Sigmoid colon (tissue), 7 donors: ENCODE results near the gene LRRC55. TPM values are rescaled to one million over a fixed set of nuclear protein-coding genes. Genes with fewer than 3 reads are reported as not detected.

Experiments
- DNase-seq: peaks from one replicate; pipeline ENCODE4 v3.0.0-alpha.2; 2019
- H3K27ac ChIP-seq, 4 donors: fragments of 200-600 bp; sonication (generic); one replicate each; pipeline ENCODE4 v1.5.1; 2016 to 2019; ENCODE audit warnings: mild to moderate bottlenecking in 1 of 4
- H3K27me3 ChIP-seq, 3 donors: fragments of 200-600 bp; sonication (generic); one replicate each; pipeline ENCODE4 v1.5.1; 2019; ENCODE audit warnings: mild to moderate bottlenecking in 1 of 3
- H3K36me3 ChIP-seq, 4 donors: fragments of 200-600 bp; sonication (generic); one replicate each; pipeline ENCODE4 v1.5.1; 2016 to 2019
- H3K4me1 ChIP-seq, 4 donors: fragments of 200-600 bp; sonication (generic); one replicate each; pipeline ENCODE4 v1.5.1; 2017 to 2019
- H3K4me3 ChIP-seq, 4 donors: fragments of 200-600 bp; sonication (generic); one replicate each; pipeline ENCODE4 v1.5.1; 2017 to 2019; ENCODE audit warnings: mild to moderate bottlenecking in 2 of 4, moderate library complexity in 1 of 4
- H3K9me3 ChIP-seq, 4 donors: fragments of 200-600 bp in 3 of 4; sonication (generic) in 3 of 4; one replicate each; pipeline versions ENCODE4 v1.5.1 to v1.6.1; 2013 to 2019
- EP300 ChIP-seq, 4 donors: sonication (generic); formaldehyde crosslinking; IDR thresholded peaks; one replicate each; pipeline ENCODE4 v1.6.1; 2017; ENCODE audit warnings: antibody characterized with exemption in 4 of 4
- POLR2A ChIP-seq, 2 donors: fragments of 450-650 bp; IDR thresholded peaks; one replicate each; pipeline ENCODE4 v1.6.1; 2016; ENCODE audit warnings: antibody characterized with exemption in 2 of 2, mild to moderate bottlenecking in 2 of 2, moderate library complexity in 2 of 2
- POLR2AphosphoS5 ChIP-seq, 4 donors: sonication (generic); formaldehyde crosslinking; IDR thresholded peaks; one replicate each; pipeline ENCODE4 v1.6.1; 2017; ENCODE audit warnings: antibody characterized with exemption in 4 of 4
- WGBS, 2 donors: extraction: QIAGEN DNeasy Blood & Tissue Kit; methylation state at CpG; one replicate each; pipeline ENCODE4 v1.1.7; 2013; 5-methylcytosine and 5-hydroxymethylcytosine counted together
- intact Hi-C: fragments of 100-400 bp; cut with DNase I; formaldehyde crosslinking; loops from one replicate; pipeline ENCODE4 v1.15.1; 2023
- polyA plus RNA-seq, 3 donors: library from polyadenylated mRNA; stranded (reverse); fragments of 200-250 nt; gene quantifications; one replicate each; pipeline ENCODE4 v1.2.3, GENCODE V29; 2013
- total RNA-seq, 4 donors: library from RNA; depleted of rRNA; stranded (reverse); fragments of >200 nt; gene quantifications; one replicate each; pipeline ENCODE4 v1.1.0, GENCODE V29; 2016
- TF ChIP-seq, protein P1 (sequence below), 4 experiments: fragments of 450-650 bp in 3 of 4; fragments of 200-600 bp in 1 of 4; IDR thresholded peaks; one replicate each; pipeline ENCODE4 v1.5.1; 2016 to 2019; ENCODE audit warnings: antibody characterized with exemption in 4 of 4, mild to moderate bottlenecking in 3 of 4, moderate library complexity in 2 of 4
- donor health status: healthy with polysubstance abuse.
- donor health status: Bipolar disorder and iron deficiency.
- donor health status: healthy.

LRRC55 gene, protein sequence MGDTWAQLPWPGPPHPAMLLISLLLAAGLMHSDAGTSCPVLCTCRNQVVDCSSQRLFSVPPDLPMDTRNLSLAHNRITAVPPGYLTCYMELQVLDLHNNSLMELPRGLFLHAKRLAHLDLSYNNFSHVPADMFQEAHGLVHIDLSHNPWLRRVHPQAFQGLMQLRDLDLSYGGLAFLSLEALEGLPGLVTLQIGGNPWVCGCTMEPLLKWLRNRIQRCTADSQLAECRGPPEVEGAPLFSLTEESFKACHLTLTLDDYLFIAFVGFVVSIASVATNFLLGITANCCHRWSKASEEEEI
- total RNA-seq: 1 to 10 TPM in 1 of 4 donors, under 1 TPM in 3; 0.66 to 1.4 (median 0.89) TPM
- polyA plus RNA-seq: under 1 TPM in 1 of 3 donors, not detected in 2; 0.63 TPM

DNA sequence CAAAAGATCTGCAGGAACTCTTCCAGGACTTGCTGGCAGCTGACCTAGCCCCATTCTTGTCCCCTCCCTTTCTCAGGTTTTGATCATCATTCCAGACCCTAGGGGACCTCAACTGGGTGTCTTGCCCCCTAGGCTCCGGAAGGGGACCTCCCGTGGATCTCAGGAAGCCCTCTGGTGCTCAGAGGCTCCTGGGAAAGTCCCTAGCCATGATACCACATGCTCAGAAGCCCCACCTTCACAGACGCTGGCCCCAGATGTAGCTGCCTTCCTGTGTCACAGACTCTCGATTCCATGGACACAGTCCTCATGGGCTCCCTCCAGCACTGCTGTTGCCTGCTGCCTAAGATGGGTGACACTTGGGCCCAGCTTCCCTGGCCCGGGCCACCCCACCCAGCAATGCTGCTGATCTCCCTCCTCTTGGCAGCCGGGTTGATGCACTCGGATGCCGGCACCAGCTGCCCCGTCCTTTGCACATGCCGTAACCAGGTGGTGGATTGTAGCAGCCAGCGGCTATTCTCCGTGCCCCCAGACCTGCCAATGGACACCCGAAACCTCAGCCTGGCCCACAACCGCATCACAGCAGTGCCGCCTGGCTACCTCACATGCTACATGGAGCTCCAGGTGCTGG is at the start of gene LRRC55:
Gene LRRC55, plus strand, starts transcription at position 276 of the 628 bp plus-strand sequence. Its CDS starts 70 bp downstream, at position 346.
- intact Hi-C loops: no loop called here
- no peak for DNase-seq
- Histone ChIP-seq H3K9me3 (no peaks in the 10 kb centered on the region), H3K27ac (no peak within 1 kb of the TSS), H3K4me1 (peaks cover 0 to 11% (median 4%) of the 10 kb centered on the region in 4 donors), H3K4me3 (no peak within 1 kb of the TSS), H3K36me3 (no peaks in the 10 kb centered on the region), H3K27me3 (peaks cover 0 to 34% (median 16%) of the 10 kb centered on the region in 3 donors)
- TF ChIP-seq POLR2AphosphoS5 (IDR thresholded peaks at IDR 0.05) (no peak), POLR2A (IDR thresholded peaks at IDR 0.05) (no peak), EP300 (IDR thresholded peaks at IDR 0.05) (no peak)
- TF ChIP-seq, protein P1, sequence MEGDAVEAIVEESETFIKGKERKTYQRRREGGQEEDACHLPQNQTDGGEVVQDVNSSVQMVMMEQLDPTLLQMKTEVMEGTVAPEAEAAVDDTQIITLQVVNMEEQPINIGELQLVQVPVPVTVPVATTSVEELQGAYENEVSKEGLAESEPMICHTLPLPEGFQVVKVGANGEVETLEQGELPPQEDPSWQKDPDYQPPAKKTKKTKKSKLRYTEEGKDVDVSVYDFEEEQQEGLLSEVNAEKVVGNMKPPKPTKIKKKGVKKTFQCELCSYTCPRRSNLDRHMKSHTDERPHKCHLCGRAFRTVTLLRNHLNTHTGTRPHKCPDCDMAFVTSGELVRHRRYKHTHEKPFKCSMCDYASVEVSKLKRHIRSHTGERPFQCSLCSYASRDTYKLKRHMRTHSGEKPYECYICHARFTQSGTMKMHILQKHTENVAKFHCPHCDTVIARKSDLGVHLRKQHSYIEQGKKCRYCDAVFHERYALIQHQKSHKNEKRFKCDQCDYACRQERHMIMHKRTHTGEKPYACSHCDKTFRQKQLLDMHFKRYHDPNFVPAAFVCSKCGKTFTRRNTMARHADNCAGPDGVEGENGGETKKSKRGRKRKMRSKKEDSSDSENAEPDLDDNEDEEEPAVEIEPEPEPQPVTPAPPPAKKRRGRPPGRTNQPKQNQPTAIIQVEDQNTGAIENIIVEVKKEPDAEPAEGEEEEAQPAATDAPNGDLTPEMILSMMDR (IDR thresholded peaks at IDR 0.05): no peak
- WGBS, 2 donors: 86 to 88% methylated on average over 15 of the region's 15 CpGs

DNA sequence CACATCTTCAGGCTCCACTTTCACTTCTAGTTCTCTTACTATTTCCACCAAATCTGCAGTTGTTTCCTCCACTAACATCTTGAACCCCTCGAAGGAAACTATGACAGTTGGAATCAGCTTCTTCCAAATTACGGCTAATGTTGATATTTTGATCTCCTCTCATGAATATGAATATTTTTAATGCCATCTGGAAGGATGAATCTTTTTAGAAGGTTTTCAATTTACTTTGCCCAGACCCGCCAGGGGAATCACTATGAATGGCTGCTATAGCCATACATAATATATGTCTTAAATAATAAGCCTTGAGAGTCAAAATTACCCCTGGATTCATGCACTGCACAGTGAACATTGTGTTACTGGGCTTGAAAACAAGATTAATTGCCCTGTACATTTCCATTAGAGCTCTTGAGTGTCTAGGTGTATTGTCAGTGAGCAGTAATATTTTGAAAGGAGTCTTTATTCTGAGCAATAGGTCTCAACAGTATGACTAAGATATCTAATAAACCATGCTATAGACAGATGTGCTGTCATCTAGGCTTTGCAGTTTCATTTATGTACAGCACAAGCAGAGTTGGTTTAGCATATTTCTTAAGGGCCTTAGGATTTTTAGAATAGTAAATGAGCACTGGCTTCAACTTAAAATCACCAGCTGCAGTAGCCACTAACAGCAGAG is 48.3 kb upstream of the LRRC55 start:
- H3K27ac ChIP-seq: no peak overlapping the region
- H3K27me3 ChIP-seq: no peaks in the 10 kb centered on the region
- peaks cover 0 to 2% (median 0%) of the 10 kb centered on the region in 4 donors for H3K9me3 ChIP-seq
- no peak for DNase-seq
- TF ChIP-seq POLR2A (IDR thresholded peaks at IDR 0.05): no peak
- TF ChIP-seq EP300 (IDR thresholded peaks at IDR 0.05): no peak
- TF ChIP-seq, protein P1 (IDR thresholded peaks at IDR 0.05): no peak
- no peak for TF ChIP-seq POLR2AphosphoS5 (IDR thresholded peaks at IDR 0.05)
- H3K36me3 ChIP-seq: no peaks in the 10 kb centered on the region
- 82 to 90% methylated on average over 3 of the region's 3 CpGs for WGBS, 2 donors
- no peak overlapping the region for H3K4me3 ChIP-seq
- no peaks in the 10 kb centered on the region for H3K4me1 ChIP-seq
- intact Hi-C loops: no loop called here

DNA sequence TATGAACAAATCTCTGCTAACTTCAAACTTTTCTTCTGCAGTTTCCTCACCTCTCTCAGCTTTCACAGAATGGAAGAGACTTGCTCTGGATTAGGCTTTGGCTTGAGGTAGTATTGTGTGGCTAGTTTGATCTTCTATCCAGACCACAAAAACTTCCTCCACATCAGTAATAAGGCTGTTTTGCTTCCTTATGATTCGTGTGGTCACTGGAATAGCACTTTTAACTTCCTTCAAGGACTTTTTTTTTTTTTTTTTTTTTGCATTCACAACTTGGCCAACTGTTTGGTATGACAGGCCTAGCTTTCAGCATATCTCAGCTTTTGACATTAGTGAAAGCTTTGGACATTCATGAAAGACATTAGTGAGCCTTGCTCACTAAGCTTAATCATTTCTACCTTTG is 47.5 kb upstream of the LRRC55 start:
- intact Hi-C loops: no loop called here
- no peak for TF ChIP-seq POLR2AphosphoS5 (IDR thresholded peaks at IDR 0.05)
- no peak for TF ChIP-seq EP300 (IDR thresholded peaks at IDR 0.05)
- WGBS, 2 donors: 7 to 20% methylated on average over 1 of the region's 1 CpG

DNA sequence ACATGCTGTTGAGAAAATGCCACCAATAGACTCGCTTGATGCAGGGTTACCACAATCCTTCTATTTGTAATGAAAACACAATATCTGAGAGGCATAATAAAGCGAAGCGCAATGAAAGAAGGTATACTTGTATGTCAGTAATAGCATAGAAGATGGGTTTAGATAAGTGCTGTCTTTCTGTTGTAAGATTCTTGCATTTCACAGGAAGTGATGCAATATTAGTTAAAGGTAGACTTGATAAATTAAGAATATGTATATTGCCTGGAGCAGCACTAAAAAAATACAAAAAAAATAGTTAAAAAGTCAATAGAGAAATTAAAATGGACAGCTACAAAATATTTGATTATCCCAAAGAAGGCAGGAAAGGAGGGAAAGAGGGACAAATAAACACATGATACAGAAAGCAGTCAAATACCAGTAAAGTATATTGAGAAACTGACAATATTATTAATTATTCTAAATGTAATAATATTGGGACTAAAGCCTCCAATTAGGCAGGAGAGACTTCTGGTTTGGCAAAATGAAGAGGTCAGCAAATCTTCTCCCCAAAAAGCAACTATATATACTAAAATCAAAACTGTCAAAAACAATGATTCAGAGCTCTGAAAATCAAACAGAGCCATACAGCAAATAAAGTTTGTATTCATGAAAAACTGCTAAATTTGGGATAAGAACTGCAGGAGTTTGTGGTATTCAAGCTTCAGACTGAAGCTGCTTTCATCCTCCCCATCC is 46.6 kb upstream of the LRRC55 start:
- no peak for TF ChIP-seq POLR2A (IDR thresholded peaks at IDR 0.05)
- TF ChIP-seq, protein P1 (IDR thresholded peaks at IDR 0.05): no peak
- TF ChIP-seq EP300 (IDR thresholded peaks at IDR 0.05): no peak
- no peak for TF ChIP-seq POLR2AphosphoS5 (IDR thresholded peaks at IDR 0.05)
- H3K27ac ChIP-seq: no peak overlapping the region
- intact Hi-C loops: no loop called here
- H3K36me3 ChIP-seq: no peaks in the 10 kb centered on the region
- no peaks in the 10 kb centered on the region for H3K4me1 ChIP-seq
- DNase-seq: no peak
- H3K4me3 ChIP-seq: no peak overlapping the region
- peaks cover 0 to 2% (median 0%) of the 10 kb centered on the region in 4 donors for H3K9me3 ChIP-seq
- 96 to 98% methylated on average over 3 of the region's 3 CpGs for WGBS, 2 donors
- H3K27me3 ChIP-seq: no peaks in the 10 kb centered on the region

More for the DNA sequence above, 47.5 kb upstream of the LRRC55 start:
- peaks cover 0 to 2% (median 0%) of the 10 kb centered on the region in 4 donors for H3K9me3 ChIP-seq
- no peaks in the 10 kb centered on the region for H3K27me3 ChIP-seq
- no peaks in the 10 kb centered on the region for H3K36me3 ChIP-seq
- no peaks in the 10 kb centered on the region for H3K4me1 ChIP-seq
- no peak overlapping the region for H3K4me3 ChIP-seq
- H3K27ac ChIP-seq: no peak overlapping the region
- DNase-seq: no peak
